B cell (primary cell): ENCODE measurements around the gene TYW1B.
"Not testable (repeated sequence)": the region's sequence is repeated elsewhere in the genome, so short reads cannot be mapped to it uniquely, and the experiment has no call there.

ENCODE experiments used
- EZH2 ChIP-seq: IDR thresholded peaks from 2 replicates; pipeline ENCODE4 v1.6.1; 2012; ENCODE audit warnings: borderline replicate concordance, low read depth, mild to moderate bottlenecking, moderate library complexity, low read length; ENCODE audit not compliant: insufficient read depth, poor library complexity, severe bottlenecking
- TF ChIP-seq, protein P1 (sequence below): fragments of 200-600 bp; IDR thresholded peaks from one replicate; pipeline ENCODE4 v1.8.0; 2022; ENCODE audit warnings: antibody characterized with exemption, mild to moderate bottlenecking

DNA sequence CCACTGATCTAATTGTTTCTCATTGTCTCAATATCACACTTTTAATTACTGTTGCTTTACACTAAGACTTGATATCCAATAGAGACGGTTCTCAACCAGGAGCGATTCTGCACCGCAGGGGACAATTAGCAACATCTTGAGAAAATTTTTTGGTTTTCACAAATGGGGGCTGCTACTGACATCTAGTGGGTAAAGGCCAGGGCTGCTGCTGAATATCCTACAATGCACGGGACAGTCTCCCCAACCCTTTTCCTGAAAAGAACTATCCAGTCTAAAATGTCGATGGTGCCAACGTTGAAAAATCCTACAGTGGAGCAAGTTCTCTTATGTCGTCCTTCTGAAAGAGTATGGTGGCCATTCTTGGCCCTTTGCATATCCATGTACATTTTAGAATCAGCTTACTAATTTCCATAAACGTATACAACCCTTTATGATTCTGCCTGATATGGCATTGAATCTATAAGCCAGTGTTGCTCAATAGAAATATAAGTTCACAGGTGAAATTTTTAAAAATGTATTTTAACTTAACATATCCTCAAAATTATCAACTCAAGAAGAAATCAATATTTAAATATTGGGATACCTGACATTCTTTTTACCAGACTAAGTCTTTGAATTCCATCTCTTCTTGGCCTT lies 192.6 kb downstream of the TYW1B start:
- TF ChIP-seq, protein P1, sequence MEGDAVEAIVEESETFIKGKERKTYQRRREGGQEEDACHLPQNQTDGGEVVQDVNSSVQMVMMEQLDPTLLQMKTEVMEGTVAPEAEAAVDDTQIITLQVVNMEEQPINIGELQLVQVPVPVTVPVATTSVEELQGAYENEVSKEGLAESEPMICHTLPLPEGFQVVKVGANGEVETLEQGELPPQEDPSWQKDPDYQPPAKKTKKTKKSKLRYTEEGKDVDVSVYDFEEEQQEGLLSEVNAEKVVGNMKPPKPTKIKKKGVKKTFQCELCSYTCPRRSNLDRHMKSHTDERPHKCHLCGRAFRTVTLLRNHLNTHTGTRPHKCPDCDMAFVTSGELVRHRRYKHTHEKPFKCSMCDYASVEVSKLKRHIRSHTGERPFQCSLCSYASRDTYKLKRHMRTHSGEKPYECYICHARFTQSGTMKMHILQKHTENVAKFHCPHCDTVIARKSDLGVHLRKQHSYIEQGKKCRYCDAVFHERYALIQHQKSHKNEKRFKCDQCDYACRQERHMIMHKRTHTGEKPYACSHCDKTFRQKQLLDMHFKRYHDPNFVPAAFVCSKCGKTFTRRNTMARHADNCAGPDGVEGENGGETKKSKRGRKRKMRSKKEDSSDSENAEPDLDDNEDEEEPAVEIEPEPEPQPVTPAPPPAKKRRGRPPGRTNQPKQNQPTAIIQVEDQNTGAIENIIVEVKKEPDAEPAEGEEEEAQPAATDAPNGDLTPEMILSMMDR = not testable (repeated sequence)
- TF ChIP-seq EZH2 = not testable (repeated sequence)
